T-helper 2 cell treated with Interferon-gamma antibody and Interleukin-4, amounts not matched to agents 100 ng/mL and 5 ng/mL, for 36 hours (primary cell): ENCODE data around the gene PHC3. TPM values are rescaled to one million over a fixed set of nuclear protein-coding genes. Genes with fewer than 3 reads are reported as not detected.

Source experiments
- intact Hi-C: fragments of 100-400 bp; cut with micrococcal nuclease; formaldehyde crosslinking; loops from one replicate; pipeline ENCODE4 v1.15.1; 2023
- total RNA-seq: library from RNA; stranded (reverse); gene quantifications from 2 replicates; pipeline ENCODE4 v1.2.3, GENCODE V29; 2022

PHC3 gene
- total RNA-seq, 1 donor from 2014 or later: 56.0 TPM

- intact Hi-C loops: no loop called here
Measured at GRCh38 chr3:170047133-170047404, 134.5 kb downstream of the PHC3 start.

GRCh38 chr3:170046269-170047132, 135.0 kb downstream of the PHC3 start:
- intact Hi-C loops: no loop called here

- intact Hi-C loops: no loop called here
Measured at GRCh38 chr3:170044795-170045244, 136.7 kb downstream of the PHC3 start.

GRCh38 chr3:170044271-170044670, 137.3 kb downstream of the PHC3 start:
- intact Hi-C loops: no loop called here

- intact Hi-C loops: no loop called here
Measured at GRCh38 chr3:170043506-170043905, 138.0 kb downstream of the PHC3 start.

- intact Hi-C loops: no loop called here
Measured at GRCh38 chr3:170040418-170040817, 141.1 kb downstream of the PHC3 start.

- intact Hi-C loops: loop anchor here (1.0 to 10.0 kb wide), 8 partner anchors 16 to 374 kb away; partner anchors contain the start of genes LRRC34, LRRIQ4, MECOM and SEC62
Measured at GRCh38 chr3:170038434-170039110, 143.0 kb downstream of the PHC3 start.

Other genes with a start within 250 kb of the PHC3 start
- 67.4 and 68.9 TPM in 2 replicates for gene SEC62, start 214.9 kb downstream of the PHC3 start, total RNA-seq
- gene GPR160, start 143.7 kb downstream of the PHC3 start, total RNA-seq: 9.5 and 9.6 TPM in 2 replicates
- gene PRKCI, start 40.7 kb upstream of the PHC3 start, total RNA-seq: 20.8 and 21.7 TPM in 2 replicates
- 16.4 and 17.7 TPM in 2 replicates for gene SKIL, start 176.0 kb upstream of the PHC3 start, total RNA-seq
- gene CLDN11, start 237.1 kb upstream of the PHC3 start, total RNA-seq: not detected in 2 replicates